Fibroblast of lung (primary cell): ENCODE results near the gene AKT1S1. TPM values are rescaled to one million over a fixed set of nuclear protein-coding genes. Genes with fewer than 3 reads are reported as not detected.

ENCODE experiments used
- DNase-seq, 2 donors: peaks; one replicate each; pipeline versions ENCODE4 v3.0.0 to v3.0.0-alpha.2; 2010; ENCODE audit warnings: low read depth in 2 of 2
- H2AFZ ChIP-seq: 2 replicates; pipeline ENCODE4 v1.5.1; 2012; ENCODE audit warnings: low read length, control low read depth, inconsistent platforms
- H3K27ac ChIP-seq: 2 replicates; pipeline ENCODE4 v1.5.1; 2011; ENCODE audit warnings: low read length, control low read depth; ENCODE audit not compliant: insufficient read depth
- H3K27me3 ChIP-seq: 2 replicates; pipeline ENCODE4 v1.5.1; 2011; ENCODE audit warnings: mild to moderate bottlenecking, low read length; ENCODE audit not compliant: control insufficient read depth, insufficient read depth
- H3K36me3 ChIP-seq: 2 replicates; pipeline ENCODE4 v1.5.1; 2011; ENCODE audit warnings: low read length; ENCODE audit not compliant: control insufficient read depth, insufficient read depth
- H3K4me1 ChIP-seq: 2 replicates; pipeline ENCODE4 v1.5.1; 2011; ENCODE audit warnings: low read length; ENCODE audit not compliant: control insufficient read depth, insufficient read depth; ENCODE audit errors: extremely low read depth
- H3K4me2 ChIP-seq: 2 replicates; pipeline ENCODE4 v1.5.1; 2011; ENCODE audit warnings: low read length, control low read depth; ENCODE audit not compliant: insufficient read depth; ENCODE audit errors: extremely low read depth
- H3K4me3 ChIP-seq, 4 experiments: fragments of 200-600 bp in 1 of 4; sonication (generic) in 1 of 4; replicated peaks in 1 of 4; 2 replicates each; pipeline ENCODE4 v1.5.1; 2011 to 2016; ENCODE audit warnings: low read length in 4 of 4, low read depth in 3 of 4, mild to moderate bottlenecking in 3 of 4, control low read depth in 2 of 4, inconsistent platforms in 1 of 4, mixed read lengths in 1 of 4; ENCODE audit not compliant: insufficient read depth in 1 of 4; ENCODE audit errors: control extremely low read depth in 1 of 4
- H3K79me2 ChIP-seq: 2 replicates; pipeline ENCODE4 v1.5.1; 2012; ENCODE audit warnings: mild to moderate bottlenecking, low read length, inconsistent platforms; ENCODE audit not compliant: control insufficient read depth, insufficient read depth
- H3K9ac ChIP-seq: 2 replicates; pipeline ENCODE4 v1.5.1; 2011; ENCODE audit warnings: mild to moderate bottlenecking, low read length, control low read depth; ENCODE audit not compliant: insufficient read depth
- H3K9me3 ChIP-seq: 2 replicates; pipeline ENCODE4 v1.5.1; 2012; ENCODE audit warnings: low read depth, low read length; ENCODE audit not compliant: control insufficient read depth, insufficient read depth
- H4K20me1 ChIP-seq: 2 replicates; pipeline ENCODE4 v1.5.1; 2011; ENCODE audit warnings: low read length; ENCODE audit not compliant: control insufficient read depth, insufficient read depth; ENCODE audit errors: extremely low read depth
- EZH2 ChIP-seq: IDR thresholded peaks from 2 replicates; pipeline ENCODE4 v1.5.1; 2012; ENCODE audit warnings: low read length, control low read depth, mild to moderate bottlenecking; ENCODE audit errors: missing control alignments
- polyA plus RNA-seq, 2 donors: library from polyadenylated mRNA; depleted of rRNA in 1 of 2; stranded (reverse) in 1 of 2; unstranded in 1 of 2; fragments of >200 nt; gene quantifications; 2 replicates each; pipeline ENCODE4 v1.2.1, GENCODE V29; 2011 to 2012; ENCODE audit warnings: missing spikeins in 1 of 2
- total RNA-seq: library from RNA; depleted of rRNA; stranded (reverse); fragments of >200 nt; gene quantifications from 2 replicates; pipeline ENCODE4 v1.2.1, GENCODE V29; 2014
- TF ChIP-seq, protein P1 (sequence below), 2 donors: IDR thresholded peaks in 1 of 2; conservative IDR thresholded peaks in 1 of 2; 1 replicate in 1 of 2; 2 replicates in 1 of 2; pipeline ENCODE4 v1.5.1; 2011 to 2012; ENCODE audit warnings: low read length in 2 of 2, control low read depth in 1 of 2, inconsistent platforms in 1 of 2, low read depth in 1 of 2, mild to moderate bottlenecking in 1 of 2

The AKT1S1 gene
- total and polyA plus RNA-seq, 2 donors (not counting 1 experiment from before 2014, with no cell fraction given): 12.2 to 37.4 TPM

DNA sequence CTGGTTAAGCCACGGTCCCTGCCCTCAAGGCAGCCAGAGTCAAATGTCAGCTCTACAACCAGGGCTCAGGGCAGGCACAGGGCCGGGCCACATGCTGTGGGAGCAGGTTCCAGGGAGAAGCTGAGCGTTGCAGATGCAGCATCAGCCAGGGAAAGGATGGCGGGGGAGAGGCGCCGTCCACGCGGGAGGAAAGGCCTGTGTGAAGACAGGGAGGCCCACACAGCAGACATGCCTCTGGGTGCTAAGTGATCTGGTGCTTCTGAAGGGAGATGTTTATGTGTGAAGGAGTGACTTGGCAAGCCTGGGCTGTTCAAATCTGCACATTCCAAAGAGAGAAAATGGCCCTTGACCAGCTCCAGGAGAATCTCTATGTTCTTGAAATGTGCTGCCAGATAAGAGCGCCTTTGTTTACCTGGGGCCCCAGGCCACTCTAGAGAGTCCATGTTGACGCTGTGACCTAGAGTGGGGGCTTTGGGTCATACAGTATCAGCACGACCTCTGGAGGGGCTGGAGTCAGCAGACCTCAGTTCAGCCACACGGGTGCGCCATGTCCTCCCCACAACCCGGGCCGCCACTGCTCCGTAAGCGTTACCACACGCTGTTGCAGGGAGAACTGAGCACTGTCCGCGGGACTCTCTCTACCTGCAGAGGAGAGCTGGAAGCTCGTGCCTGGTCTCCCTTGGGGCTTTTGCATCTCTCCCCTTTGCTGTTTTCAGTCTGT lies 36.0 kb upstream of the AKT1S1 start:
- Histone ChIP-seq H3K27ac (no peak overlapping the region), H3K4me2 (no peak overlapping the region)
- TF ChIP-seq EZH2: no peak
- TF ChIP-seq, protein P1, sequence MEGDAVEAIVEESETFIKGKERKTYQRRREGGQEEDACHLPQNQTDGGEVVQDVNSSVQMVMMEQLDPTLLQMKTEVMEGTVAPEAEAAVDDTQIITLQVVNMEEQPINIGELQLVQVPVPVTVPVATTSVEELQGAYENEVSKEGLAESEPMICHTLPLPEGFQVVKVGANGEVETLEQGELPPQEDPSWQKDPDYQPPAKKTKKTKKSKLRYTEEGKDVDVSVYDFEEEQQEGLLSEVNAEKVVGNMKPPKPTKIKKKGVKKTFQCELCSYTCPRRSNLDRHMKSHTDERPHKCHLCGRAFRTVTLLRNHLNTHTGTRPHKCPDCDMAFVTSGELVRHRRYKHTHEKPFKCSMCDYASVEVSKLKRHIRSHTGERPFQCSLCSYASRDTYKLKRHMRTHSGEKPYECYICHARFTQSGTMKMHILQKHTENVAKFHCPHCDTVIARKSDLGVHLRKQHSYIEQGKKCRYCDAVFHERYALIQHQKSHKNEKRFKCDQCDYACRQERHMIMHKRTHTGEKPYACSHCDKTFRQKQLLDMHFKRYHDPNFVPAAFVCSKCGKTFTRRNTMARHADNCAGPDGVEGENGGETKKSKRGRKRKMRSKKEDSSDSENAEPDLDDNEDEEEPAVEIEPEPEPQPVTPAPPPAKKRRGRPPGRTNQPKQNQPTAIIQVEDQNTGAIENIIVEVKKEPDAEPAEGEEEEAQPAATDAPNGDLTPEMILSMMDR (conservative IDR thresholded peaks at IDR 0.05 in 1 of 2, IDR thresholded peaks at IDR 0.05 in 1 of 2; ENCODE audit: low read depth in 1 of 2, low read length in 2 of 2): no peak

DNA sequence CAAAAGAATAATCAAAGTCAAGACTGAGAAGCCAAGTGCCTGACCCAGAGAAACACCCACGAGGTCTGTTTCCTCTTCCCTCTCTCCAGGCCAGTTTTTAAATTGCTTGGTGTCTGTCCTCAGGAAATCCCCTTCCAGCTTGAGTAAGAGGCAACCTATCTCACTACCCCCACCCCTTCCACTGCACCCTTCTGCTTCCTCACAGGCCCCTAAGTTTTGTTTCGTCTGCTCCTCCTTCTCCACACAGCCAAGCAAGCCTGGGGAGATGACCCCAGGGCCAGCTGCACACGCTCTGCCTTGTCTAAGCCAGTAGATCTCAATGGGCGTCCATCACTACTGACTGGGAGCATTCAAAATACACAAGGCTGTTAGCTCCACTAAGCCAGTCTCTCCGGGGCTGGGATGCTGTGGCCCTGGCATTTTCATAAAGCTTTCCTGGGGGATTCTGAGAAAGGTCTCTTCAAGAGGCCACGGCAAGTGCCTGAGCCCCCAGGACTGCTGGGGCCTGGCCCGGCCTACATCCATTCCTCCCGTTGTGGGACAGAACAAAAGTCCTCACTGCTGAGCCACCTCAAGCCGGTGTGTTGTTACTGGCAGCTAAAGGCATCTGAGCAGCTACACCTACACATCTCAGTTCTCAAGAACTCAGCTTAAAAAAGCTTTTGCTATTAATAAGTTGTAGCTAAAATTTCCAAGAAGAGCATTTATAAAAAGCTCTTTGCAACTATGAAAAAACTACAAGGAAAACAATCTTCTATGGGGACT lies 34.4 kb upstream of the AKT1S1 start:
- no peak for TF ChIP-seq EZH2
- TF ChIP-seq, protein P1 (conservative IDR thresholded peaks at IDR 0.05 in 1 of 2, IDR thresholded peaks at IDR 0.05 in 1 of 2; ENCODE audit: low read depth in 1 of 2, low read length in 2 of 2): no peak

More for the DNA sequence above, 36.0 kb upstream of the AKT1S1 start:
- Histone ChIP-seq H4K20me1 (no peaks in the 10 kb centered on the region), H3K79me2 (peaks cover 26% of the 10 kb centered on the region), H3K27me3 (no peaks in the 10 kb centered on the region), H3K4me1 (no peaks in the 10 kb centered on the region), H3K9ac (no peak overlapping the region), H3K9me3 (no peaks in the 10 kb centered on the region), H2AFZ (no peak overlapping the region), H3K4me3 (no peak overlapping the region), H3K36me3 (peaks cover 23% of the 10 kb centered on the region)
- no peak for DNase-seq

DNA sequence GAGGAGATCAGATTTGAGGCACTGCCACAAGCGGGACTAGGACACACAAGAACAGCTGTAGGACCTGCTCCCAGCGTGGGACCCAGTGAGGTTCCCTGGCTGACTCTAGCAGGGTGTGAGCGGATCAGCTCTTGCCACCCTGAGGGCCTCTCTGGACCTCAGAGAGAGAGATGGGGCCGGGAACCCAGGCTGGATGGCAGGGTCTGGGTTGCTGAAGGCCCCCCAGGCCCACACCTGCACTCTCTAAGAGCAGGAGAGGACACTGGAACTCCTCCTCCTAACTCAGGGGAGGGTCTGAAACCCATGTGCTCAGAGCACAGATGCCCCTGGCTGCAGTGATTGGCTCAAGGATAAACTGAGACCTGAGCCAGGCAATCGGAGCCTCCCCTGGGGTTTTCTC lies 33.0 kb upstream of the AKT1S1 start:
- no peak overlapping the region for H3K4me3 ChIP-seq
- H3K36me3 ChIP-seq: peaks cover 25% of the 10 kb centered on the region
- no peak for DNase-seq
- H3K79me2 ChIP-seq: peaks cover 7% of the 10 kb centered on the region
- no peak overlapping the region for H3K9ac ChIP-seq
- H3K27ac ChIP-seq: no peak overlapping the region
- no peaks in the 10 kb centered on the region for H3K4me1 ChIP-seq
- H3K27me3 ChIP-seq: no peaks in the 10 kb centered on the region
- no peak overlapping the region for H3K4me2 ChIP-seq
- H3K9me3 ChIP-seq: no peaks in the 10 kb centered on the region
- no peaks in the 10 kb centered on the region for H4K20me1 ChIP-seq
- TF ChIP-seq, protein P1 (conservative IDR thresholded peaks at IDR 0.05 in 1 of 2, IDR thresholded peaks at IDR 0.05 in 1 of 2; ENCODE audit: low read depth in 1 of 2, low read length in 2 of 2): no peak
- TF ChIP-seq EZH2: no peak
- H2AFZ ChIP-seq: no peak overlapping the region

More for the DNA sequence above, 34.4 kb upstream of the AKT1S1 start:
- Histone ChIP-seq H3K9ac (no peak overlapping the region), H3K4me1 (no peaks in the 10 kb centered on the region), H2AFZ (no peak overlapping the region), H3K9me3 (no peaks in the 10 kb centered on the region), H3K36me3 (peaks cover 27% of the 10 kb centered on the region), H3K27ac (no peak overlapping the region), H3K4me2 (no peak overlapping the region), H3K4me3 (no peak overlapping the region), H3K79me2 (peaks cover 14% of the 10 kb centered on the region), H3K27me3 (no peaks in the 10 kb centered on the region), H4K20me1 (no peaks in the 10 kb centered on the region)
- DNase-seq: no peak
